Loucy (cell line): Measurements from ENCODE around the gene BSN.
"Not testable (repeated sequence)": the region's sequence is repeated elsewhere in the genome, so short reads cannot be mapped to it uniquely, and the experiment has no call there.

Experiments
- EZH2phosphoT487 ChIP-seq: fragments of 200-600 bp; IDR thresholded peaks from 2 replicates; pipeline ENCODE4 v1.6.1; 2018; ENCODE audit warnings: antibody characterized with exemption, mild to moderate bottlenecking, moderate library complexity, borderline replicate concordance
- TF ChIP-seq, protein P1 (sequence below): fragments of 200-600 bp; sonication (generic); conservative IDR thresholded peaks from 2 replicates; pipeline ENCODE4 v1.5.1; 2014; ENCODE audit warnings: mild to moderate bottlenecking, antibody characterized with exemption, low read length

DNA sequence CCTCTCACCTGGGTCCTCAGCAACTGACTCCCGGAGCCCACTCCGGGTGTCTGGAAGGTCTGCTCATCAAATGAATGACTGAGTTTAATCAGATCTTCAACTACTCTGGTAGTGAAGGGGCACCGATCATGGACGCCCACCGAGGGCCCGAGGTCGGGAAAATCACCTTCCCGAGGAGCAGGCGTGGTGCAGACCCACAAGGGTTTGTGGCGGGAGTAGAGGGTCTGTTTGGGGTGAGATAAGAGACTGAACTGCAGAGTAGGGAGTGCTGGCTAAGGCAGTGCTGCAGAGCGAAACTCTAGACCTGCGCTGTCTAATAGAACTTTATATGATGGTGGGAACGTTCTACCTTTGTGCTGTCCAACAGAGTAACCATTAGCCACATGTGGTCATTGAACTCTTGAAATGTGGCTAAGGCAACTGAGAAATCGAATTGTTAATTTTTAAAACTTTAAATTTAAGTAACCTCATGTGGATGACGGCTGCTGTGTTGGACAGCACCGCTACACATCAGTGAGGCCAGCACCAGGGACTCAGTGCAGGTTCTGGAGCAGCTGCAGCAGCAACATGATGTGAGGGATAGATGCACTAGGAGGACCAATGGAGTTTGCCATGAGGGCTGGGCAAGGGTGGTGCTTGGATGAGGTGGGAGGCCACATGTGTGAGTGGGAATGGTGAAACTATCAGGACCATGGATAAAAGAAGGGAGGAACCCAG is 135.8 kb downstream of the BSN start:
- TF ChIP-seq, protein P1, sequence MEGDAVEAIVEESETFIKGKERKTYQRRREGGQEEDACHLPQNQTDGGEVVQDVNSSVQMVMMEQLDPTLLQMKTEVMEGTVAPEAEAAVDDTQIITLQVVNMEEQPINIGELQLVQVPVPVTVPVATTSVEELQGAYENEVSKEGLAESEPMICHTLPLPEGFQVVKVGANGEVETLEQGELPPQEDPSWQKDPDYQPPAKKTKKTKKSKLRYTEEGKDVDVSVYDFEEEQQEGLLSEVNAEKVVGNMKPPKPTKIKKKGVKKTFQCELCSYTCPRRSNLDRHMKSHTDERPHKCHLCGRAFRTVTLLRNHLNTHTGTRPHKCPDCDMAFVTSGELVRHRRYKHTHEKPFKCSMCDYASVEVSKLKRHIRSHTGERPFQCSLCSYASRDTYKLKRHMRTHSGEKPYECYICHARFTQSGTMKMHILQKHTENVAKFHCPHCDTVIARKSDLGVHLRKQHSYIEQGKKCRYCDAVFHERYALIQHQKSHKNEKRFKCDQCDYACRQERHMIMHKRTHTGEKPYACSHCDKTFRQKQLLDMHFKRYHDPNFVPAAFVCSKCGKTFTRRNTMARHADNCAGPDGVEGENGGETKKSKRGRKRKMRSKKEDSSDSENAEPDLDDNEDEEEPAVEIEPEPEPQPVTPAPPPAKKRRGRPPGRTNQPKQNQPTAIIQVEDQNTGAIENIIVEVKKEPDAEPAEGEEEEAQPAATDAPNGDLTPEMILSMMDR: not testable (repeated sequence)
- TF ChIP-seq EZH2phosphoT487: not testable (repeated sequence)
